SU-DHL-6 (cell line): ENCODE results near the gene KHK.

Experiments
- H2AFZ ChIP-seq: fragments of 200-600 bp; sonication (generic); 2 replicates; pipeline ENCODE4 v1.6.1; 2014; ENCODE audit warnings: low read depth, mild to moderate bottlenecking, moderate library complexity, mixed read lengths, antibody characterized with exemption, low read length; ENCODE audit not compliant: severe bottlenecking
- H3F3A ChIP-seq: fragments of 200-600 bp; shearing (Covaris generic); 2 replicates; pipeline ENCODE4 v1.6.0; 2016; ENCODE audit warnings: antibody characterized with exemption, mild to moderate bottlenecking; ENCODE audit not compliant: insufficient read depth
- H3K27ac ChIP-seq: fragments of 200-600 bp; sonication (generic); 2 replicates; pipeline ENCODE4 v1.5.1; 2016; ENCODE audit warnings: low read depth, mild to moderate bottlenecking, low read length, moderate library complexity, mixed read lengths
- H3K27me3 ChIP-seq: fragments of 200-600 bp; sonication (generic), shearing (Covaris generic); 2 replicates; pipeline ENCODE4 v1.6.0; 2014; ENCODE audit warnings: mild to moderate bottlenecking, low read length
- H3K36me3 ChIP-seq: fragments of 200-600 bp; sonication (generic); 2 replicates; pipeline ENCODE4 v1.6.1; 2014; ENCODE audit warnings: mild to moderate bottlenecking, low read length, mixed read lengths
- H3K4me2 ChIP-seq: fragments of 300-600, 200-600 bp; shearing (Covaris generic), sonication (generic); 2 replicates; pipeline ENCODE4 v1.6.0; 2014; ENCODE audit warnings: low read length, low read depth, mild to moderate bottlenecking; ENCODE audit not compliant: poor library complexity, severe bottlenecking
- H3K4me3 ChIP-seq: fragments of 200-600 bp; sonication (generic); 2 replicates; pipeline ENCODE4 v1.5.1; 2014; ENCODE audit warnings: antibody characterized with exemption, low read length, mild to moderate bottlenecking, mixed read lengths; ENCODE audit not compliant: insufficient read depth, poor library complexity, severe bottlenecking
- H3K79me2 ChIP-seq: fragments of 200-600 bp; sonication (generic); 2 replicates; pipeline ENCODE4 v1.6.1; 2014; ENCODE audit warnings: mild to moderate bottlenecking, low read length, moderate library complexity; ENCODE audit not compliant: insufficient read depth
- H3K9ac ChIP-seq: fragments of 200-600 bp; sonication (generic); 2 replicates; pipeline ENCODE4 v1.7.0; 2014; ENCODE audit warnings: mild to moderate bottlenecking, low read length
- H3K9me2 ChIP-seq: fragments of 200-600 bp; sonication (generic); replicated peaks from 2 replicates; pipeline ENCODE4 v1.6.1; 2014; ENCODE audit warnings: low read length; ENCODE audit not compliant: insufficient read depth
- H3K9me3 ChIP-seq: fragments of 200-600 bp; sonication (generic); 2 replicates; pipeline ENCODE4 v1.6.1; 2014; ENCODE audit warnings: low read length, mixed read lengths; ENCODE audit not compliant: insufficient read depth
- H4K20me1 ChIP-seq: fragments of 200-600 bp; sonication (generic); 2 replicates; pipeline ENCODE4 v1.6.1; 2014; ENCODE audit warnings: low read depth, mild to moderate bottlenecking, antibody characterized with exemption, low read length, moderate library complexity, mixed read lengths
- CTCF ChIP-seq: fragments of 200-600 bp; sonication (generic); IDR thresholded peaks from one replicate; pipeline ENCODE4 v1.5.1; 2017; ENCODE audit warnings: antibody characterized with exemption, mild to moderate bottlenecking, low read length, moderate library complexity; ENCODE audit not compliant: insufficient read depth, poor library complexity, severe bottlenecking
- EZH2phosphoT487 ChIP-seq: fragments of 200-600 bp; sonication (generic), shearing (Covaris generic); conservative IDR thresholded peaks from 2 replicates; pipeline ENCODE4 v1.6.1; 2018; ENCODE audit warnings: mild to moderate bottlenecking, antibody characterized with exemption, low read length, moderate library complexity, mixed read lengths

KHK gene

DNA sequence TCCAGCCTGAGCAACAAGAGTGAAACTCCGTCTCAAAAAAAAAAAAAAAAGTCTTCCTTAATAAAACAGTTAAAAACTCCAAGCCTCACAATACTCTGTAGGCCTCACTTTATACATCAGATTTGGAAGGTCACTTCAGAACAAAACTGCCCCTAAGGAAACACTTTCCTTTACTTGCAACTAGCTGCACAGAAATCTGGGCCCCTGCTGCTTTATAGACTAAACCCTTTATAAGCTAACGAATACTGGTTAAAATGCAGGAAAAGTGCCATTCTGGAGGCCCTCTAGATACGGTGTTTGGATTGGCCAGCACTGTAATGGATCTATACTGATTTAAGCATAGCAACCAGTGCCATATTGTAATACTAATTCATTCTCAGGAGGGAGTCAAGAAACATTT, 38.5 kb downstream of the KHK start:
- no peak for TF ChIP-seq EZH2phosphoT487
- no peak for TF ChIP-seq CTCF
- H3K27ac ChIP-seq: no peak overlapping the region
- H2AFZ ChIP-seq: no peak overlapping the region
- H4K20me1 ChIP-seq: no peaks in the 10 kb centered on the region
- H3K79me2 ChIP-seq: no peaks in the 10 kb centered on the region
- no peaks in the 10 kb centered on the region for H3K9me2 ChIP-seq
- H3F3A ChIP-seq: peaks cover 7% of the 10 kb centered on the region; the same call in 1 of the 2 replicates
- H3K27me3 ChIP-seq: no peaks in the 10 kb centered on the region
- H3K36me3 ChIP-seq: no peaks in the 10 kb centered on the region
- H3K4me3 ChIP-seq: no peak overlapping the region
- no peak overlapping the region for H3K4me2 ChIP-seq
- H3K9me3 ChIP-seq: no peaks in the 10 kb centered on the region
- H3K9ac ChIP-seq: no peak overlapping the region

- no peaks in the 10 kb centered on the region for H3K27me3 ChIP-seq
- no peak overlapping the region for H3K4me3 ChIP-seq
- no peak overlapping the region for H2AFZ ChIP-seq
- no peak overlapping the region for H3K9ac ChIP-seq
- no peaks in the 10 kb centered on the region for H3K9me3 ChIP-seq
- no peaks in the 10 kb centered on the region for H4K20me1 ChIP-seq
- H3F3A ChIP-seq: peaks cover 7% of the 10 kb centered on the region; the same call in 1 of the 2 replicates
- H3K36me3 ChIP-seq: no peaks in the 10 kb centered on the region
- no peaks in the 10 kb centered on the region for H3K9me2 ChIP-seq
- TF ChIP-seq EZH2phosphoT487: no peak
- TF ChIP-seq CTCF: no peak
- no peak overlapping the region for H3K4me2 ChIP-seq
- no peak overlapping the region for H3K27ac ChIP-seq
- no peaks in the 10 kb centered on the region for H3K79me2 ChIP-seq
Measured at GRCh38 chr2:27126252-27126710, 39.7 kb downstream of the KHK start.

GRCh38 chr2:27127883-27128667, 41.5 kb downstream of the KHK start:
- Histone ChIP-seq H3K27ac (no peak overlapping the region), H3K79me2 (peaks cover 2% of the 10 kb centered on the region; the same call in 1 of the 2 replicates), H3K9ac (no peak overlapping the region), H3K27me3 (no peaks in the 10 kb centered on the region), H3K4me3 (no peak overlapping the region), H4K20me1 (no peaks in the 10 kb centered on the region), H3K9me3 (no peaks in the 10 kb centered on the region), H3F3A (peaks cover 7% of the 10 kb centered on the region; the same call in 1 of the 2 replicates), H3K9me2 (no peaks in the 10 kb centered on the region), H3K4me2 (no peak overlapping the region), H2AFZ (no peak overlapping the region), H3K36me3 (no peaks in the 10 kb centered on the region)
- TF ChIP-seq EZH2phosphoT487 (no peak), CTCF (no peak)
